Stimulated activated CD8-positive, alpha-beta memory T cell treated with anti-CD3 and anti-CD28 coated beads, Interleukin-4, amount 100 ng/mL, for 4 hours (primary cell): ENCODE results near the gene AHDC1.

ENCODE experiments used
- DNase-seq, 2 donors: peaks; one replicate each; pipeline ENCODE4 v3.0.0-alpha.2; 2020; ENCODE audit warnings: low read depth in 2 of 2, low spot score in 1 of 2

Gene AHDC1

GRCh38 chr1:27489501-27489972 is 114.4 kb downstream of the AHDC1 start:
- DNase-seq: peak in 1 of 2 donors; percentile 3

DNA sequence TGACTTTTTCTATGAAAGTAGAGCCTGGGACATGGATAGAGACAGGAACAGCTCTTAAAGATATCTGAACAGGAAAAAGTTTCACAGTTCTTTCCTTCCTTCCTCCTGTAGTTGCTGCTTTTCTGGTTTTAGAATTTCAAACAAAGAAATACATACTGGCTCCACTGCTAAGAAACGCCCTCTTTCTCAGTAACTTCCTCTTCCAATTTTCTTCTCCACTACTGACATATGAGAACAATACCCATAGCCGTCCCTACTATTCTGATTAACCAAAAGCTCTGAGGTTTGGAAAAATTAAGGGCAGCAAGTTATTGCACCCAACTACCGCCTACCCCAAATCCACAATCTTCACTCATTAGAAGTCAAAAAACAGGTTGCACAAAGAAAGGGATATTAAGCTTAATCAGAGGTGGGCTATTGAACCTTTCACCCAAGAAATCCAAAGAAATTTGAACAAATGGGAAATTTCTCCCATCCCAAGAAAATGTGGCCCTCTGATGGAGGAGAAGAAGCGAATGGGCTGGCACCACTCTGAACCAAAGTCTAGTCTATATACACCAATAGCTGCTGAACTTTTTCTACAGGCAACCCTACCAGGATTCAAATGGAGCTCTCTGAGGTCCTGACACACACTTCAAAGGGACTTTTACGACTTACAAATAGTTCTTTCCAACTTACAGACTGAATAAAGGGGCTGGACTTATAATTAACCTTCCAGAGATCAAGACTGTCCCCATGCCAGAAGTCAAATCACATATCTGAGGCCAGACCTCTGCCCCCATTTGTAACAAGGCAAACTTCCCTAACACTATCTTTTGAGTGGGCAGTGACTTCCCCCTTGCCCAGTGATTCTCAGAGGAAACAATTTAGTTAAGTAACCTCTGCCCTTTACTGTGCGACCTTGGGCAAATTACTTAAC is 115.7 kb downstream of the AHDC1 start:
- no peak for DNase-seq

DNA sequence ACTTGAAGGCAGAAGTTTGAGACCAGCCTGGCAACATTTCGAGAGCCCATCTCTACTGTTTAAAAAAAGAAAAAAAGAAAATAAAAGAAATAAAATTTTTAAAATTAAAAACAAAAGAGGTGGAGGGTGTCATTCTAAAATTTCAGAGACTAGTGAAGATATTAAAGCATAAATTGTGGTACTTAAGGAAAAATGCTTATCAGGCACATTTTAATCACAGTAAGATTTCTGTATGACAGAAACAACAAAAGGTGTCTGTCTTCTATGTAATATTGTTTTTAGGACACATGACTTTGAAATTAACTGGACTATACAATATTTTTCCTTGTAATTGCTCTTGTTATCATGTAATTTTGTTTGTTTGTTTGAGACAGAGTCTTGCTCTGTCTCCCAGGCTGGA is 118.6 kb downstream of the AHDC1 start:
- DNase-seq: no peak
